NCI-H524 treated with DMSO at 0.1 percent for 48 hours (cell line): ENCODE measurements around the gene RPS18.

Experiments used
- DNase-seq: peaks from one replicate; lab custom pipeline; 2025; lab: John Stamatoyannopoulos, UW

RPS18 gene

GRCh38 chr6:33289784-33290315 lies 18.0 kb downstream of the RPS18 start:
- no peak for DNase-seq

DNA sequence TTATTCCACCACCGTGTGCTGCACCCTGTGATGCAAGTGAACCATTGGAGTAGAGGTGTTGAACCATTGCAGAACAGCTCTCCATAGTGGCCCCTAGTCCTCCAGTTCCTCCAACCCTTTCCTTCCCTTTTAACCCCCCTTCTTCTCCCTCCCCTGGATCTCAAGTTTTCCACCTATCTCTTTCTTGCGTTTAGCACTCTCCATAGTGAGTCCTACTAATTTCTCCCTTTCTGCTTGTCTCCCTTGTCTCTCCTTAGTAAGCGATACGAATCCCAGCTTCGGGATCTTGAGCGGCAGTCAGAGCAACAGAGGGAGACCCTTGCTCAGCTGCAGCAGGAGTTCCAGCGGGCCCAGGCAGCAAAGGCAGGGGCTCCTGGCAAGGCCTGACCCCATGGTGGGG lies 18.6 kb downstream of the RPS18 start:
- DNase-seq, result no peak

GRCh38 chr6:33292996-33293682 lies 21.3 kb downstream of the RPS18 start:
- no peak for DNase-seq

DNA sequence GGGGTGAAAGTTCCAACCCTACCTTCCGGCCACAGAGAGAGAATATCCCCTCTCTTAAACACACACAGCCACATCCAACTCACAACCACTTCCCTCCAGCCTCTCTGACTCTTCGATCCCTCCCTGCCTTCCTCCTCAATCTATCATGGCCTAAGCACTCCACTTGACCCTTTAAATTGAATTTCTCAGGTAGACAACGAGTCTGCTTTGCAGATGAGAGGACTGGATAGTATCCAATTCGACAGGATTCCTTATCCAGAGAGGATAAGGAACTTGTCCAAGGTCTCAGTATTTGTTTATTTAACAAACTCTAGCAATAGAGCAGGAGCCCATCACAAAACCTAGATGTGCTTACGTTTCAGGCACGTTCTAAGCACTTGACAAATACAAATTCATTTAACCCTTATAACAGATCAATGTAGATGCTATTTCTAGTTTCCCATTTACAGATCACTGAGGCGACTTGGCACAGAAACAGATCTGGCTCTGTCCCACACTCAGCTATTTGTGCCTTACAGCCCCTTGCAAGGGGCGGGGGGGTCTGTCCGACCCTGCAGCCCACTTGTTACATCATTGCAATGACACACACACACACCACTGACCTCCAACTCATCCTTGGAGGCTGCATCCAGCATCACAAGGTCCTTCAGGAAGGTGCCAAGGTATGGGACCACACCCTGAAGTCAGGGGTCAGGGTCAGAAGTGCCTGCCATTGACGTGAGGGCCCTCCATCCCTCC lies 22.4 kb downstream of the RPS18 start:
- DNase-seq, result no peak

DNA sequence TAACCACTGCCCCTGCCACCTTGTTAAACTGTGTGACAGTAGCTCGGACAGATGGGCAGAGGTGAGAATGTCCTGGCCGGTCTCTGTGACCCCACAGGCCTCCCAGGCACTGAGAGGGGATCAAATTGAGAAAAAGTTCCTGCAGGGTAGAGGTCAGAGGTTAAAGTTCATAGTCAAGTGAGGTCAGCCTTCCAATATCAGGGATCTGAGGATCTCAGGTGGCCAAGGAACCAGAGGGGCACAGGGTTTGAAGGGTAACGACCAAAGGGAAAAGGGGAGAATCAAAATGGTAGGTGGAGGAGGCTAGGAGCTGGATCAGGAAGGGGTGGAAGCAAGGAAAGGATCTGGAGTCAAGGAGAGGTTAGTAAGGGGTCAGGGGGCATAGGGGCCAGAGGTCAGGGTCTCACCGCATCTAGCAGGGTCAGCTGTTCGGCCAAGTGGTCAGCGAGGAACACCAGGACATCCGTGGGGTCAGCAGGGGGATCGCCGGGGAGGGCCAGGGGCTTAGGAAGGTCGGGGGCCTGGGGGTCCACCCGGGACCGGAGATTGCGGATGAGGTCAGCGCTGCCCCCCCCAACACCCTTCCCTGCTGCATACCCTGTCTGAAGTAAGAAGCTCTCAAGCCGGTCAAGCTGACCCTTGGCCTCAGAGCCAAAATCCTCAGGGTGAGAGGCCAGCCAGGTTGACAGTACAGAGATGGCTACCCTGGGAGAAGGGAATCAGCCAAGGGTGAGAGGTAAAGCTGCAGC lies 23.9 kb downstream of the RPS18 start:
- DNase-seq, result no peak

GRCh38 chr6:33296797-33297405 lies 25.0 kb downstream of the RPS18 start:
- DNase-seq, result no peak

GRCh38 chr6:33297406-33297955 lies 25.6 kb downstream of the RPS18 start:
- no peak for DNase-seq

DNA sequence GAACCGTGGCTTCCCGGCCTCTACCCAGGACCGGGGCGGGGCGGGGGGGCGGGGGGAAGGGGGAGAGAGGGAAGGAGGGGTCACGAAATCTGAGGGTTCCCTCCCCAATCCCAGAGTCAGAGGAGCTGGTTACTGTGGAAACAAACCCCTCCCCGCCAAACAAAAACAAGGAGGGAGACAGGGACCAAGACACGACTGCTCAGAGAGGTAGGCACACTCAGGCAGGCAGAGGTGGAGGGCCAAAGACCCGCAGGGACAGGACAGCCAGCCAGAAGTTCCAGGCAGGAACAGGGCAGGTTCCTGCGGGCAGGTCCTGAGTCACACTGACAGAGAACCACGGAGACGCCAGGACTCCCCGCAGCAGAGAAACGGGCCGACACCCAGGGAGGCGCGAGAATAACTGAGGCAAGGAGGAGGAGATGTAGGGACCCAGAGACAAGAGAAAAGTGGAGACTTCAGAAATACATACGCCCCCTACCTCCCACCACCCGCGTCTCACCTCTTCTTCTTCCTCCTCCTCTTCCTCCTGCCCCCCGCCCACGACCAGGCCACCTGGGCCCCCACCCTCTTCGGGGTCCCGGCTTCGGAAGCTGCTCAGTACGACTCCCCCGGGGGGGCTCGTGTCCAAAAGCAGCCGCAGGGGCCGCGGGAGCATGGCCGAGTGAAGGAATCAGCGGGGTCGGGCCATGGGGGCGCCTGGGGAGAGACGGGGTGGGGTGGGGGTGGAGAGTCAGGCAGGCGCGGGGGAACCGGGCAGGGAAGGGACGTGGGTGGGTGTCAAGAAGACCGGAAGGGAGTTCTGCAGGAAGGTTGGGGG lies 26.3 kb downstream of the RPS18 start:
- DNase-seq, result no peak

DNA sequence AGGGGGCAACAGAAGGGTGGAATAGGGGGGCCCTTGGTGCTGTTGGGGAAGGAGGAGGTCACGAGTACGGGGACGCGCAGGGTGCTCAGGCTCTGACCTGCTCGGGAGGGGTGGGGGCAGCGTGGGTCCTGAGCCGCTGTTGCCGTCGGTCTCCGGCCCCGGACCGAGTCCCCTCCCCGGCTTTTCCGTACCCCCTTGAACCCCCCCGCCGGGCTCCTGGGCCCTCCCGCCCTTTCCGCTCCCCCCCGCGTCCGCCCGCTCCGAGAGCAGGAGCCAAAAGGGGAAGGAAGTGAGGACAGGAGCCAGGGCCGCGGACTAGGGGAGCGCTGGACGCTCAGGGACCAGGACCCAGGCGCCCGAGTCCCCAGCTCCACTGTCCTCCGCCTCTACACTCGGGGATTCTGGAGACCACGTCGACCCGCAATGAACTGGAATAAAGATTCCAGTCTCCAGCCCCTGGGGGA lies 26.9 kb downstream of the RPS18 start, which contains the start of gene RGL2:
TSS of gene RGL2 (minus strand) at position 170 of the 464 bp plus-strand sequence. CDS start 332 bp downstream, outside the sequence.
- no peak for DNase-seq

DNA sequence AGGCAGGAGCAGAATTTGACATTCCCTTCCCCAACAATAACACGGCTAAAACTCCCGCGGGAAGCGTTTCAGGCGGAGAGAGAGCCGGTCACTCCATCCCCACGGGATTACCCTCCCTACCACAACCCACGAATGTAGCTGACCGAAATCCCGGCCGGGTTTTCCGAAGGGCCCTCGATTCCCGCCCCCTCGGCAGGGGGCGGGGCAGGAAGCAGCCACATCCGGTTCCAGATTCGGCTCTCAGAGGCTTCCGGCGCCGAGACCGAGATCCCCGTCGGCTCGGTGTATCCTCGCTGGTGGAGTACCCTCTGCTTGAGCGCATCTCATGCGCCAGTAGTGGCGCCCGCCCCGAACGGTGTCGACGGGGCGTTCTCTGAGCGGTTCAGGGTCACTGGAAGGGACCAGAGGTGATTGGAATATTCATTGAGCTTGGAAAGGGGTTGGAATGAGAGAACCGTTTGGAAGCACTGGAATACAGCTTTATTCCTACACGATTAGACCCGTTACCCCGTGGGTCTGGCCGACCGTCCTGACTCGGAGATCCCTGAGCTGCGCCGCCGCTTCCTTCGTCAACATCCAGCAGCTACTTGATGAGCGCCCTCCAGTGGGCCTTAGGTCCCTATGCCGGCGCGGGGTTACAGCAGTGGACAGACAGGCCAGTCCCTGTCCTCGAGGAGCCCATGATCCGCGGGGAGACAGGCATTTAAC lies 27.5 kb downstream of the RPS18 start:
- DNase-seq, result peak; percentile 54

DNA sequence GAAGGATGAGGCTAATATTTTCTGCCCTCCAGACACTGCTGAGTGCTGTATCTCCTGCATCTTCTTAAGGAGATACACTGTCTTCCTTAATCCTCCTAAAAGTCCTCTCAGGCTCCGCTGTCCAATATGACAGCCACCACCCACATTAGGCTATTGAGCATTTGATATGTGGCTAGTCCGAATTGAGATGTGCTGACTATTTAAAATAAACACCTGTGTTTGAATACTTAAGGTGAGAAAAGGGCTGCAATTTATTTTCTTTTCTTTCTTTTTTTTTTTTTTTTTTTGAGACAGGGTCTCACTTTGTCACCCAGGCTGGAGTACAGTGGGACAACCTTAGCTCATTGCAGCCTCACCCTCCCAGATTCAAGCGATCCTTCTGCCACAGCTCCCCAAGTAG lies 30.0 kb downstream of the RPS18 start:
- no peak for DNase-seq

- no peak for DNase-seq
Measured at GRCh38 chr6:33304216-33304615, 32.3 kb downstream of the RPS18 start.

GRCh38 chr6:33305052-33305451 lies 33.2 kb downstream of the RPS18 start:
- DNase-seq, result no peak

- no peak for DNase-seq
Measured at GRCh38 chr6:33306356-33306755, 34.5 kb downstream of the RPS18 start.

GRCh38 chr6:33312361-33313104 lies 40.7 kb downstream of the RPS18 start:
- DNase-seq, result no peak

GRCh38 chr6:33313105-33313708 lies 41.3 kb downstream of the RPS18 start:
- DNase-seq, result no peak

GRCh38 chr6:33313709-33314514 lies 42.0 kb downstream of the RPS18 start, which contains the start of gene TAPBP:
TAPBP (minus strand) TSS chr6:33314078; CDS start chr6:33314041, 37 bp downstream.
- DNase-seq, result no peak

DNA sequence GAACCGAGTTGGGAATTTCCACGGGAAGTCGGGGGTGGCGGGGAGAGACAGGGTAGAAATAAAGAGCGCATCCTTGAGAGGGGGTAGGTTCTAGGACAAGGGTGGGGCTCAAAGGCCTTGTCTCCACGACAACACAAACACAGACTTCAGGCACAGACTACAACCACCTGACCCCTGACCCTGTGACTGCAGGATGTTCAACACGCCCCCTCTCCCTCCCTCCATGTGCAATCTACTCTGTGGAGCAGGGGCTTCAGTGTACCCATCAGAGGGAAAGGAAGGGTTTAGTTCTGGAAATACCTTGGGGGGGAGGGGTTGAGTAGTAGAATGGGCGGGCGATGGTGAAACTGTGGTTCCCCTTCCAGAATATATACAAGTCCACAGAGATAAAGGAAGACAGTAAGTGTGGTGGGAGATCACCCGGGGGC lies 42.7 kb downstream of the RPS18 start:
- no peak for DNase-seq
